A549 (cell line): ENCODE results near the gene AJAP1. TPM values are rescaled to one million over a fixed set of nuclear protein-coding genes. Genes with fewer than 3 reads are reported as not detected.

Experiments
- ATAC-seq, 2 experiments: fragments of 200-7000 bp in 1 of 2; fragments of >200 bp in 1 of 2; cut with Nextera tagmentation in 1 of 2; cut with Tn5 transposase in 1 of 2; 3 replicates each; pipeline versions ENCODE4 v1.8.0 to v1.9.1; 2018 to 2020; ENCODE audit warnings: mild to moderate bottlenecking in 1 of 2, moderate library complexity in 1 of 2
- CTCF ChIA-PET: fragments of 300-600 bp; sonication (Branson Sonifier 250); formaldehyde crosslinking; extraction: SDS; loops from one replicate; lab custom pipeline; 2021; ENCODE audit warnings: antibody characterized with exemption, inconsistent platforms; lab: Yijun Ruan, JAX
- POLR2A ChIA-PET: fragments of 350-600 bp; formaldehyde crosslinking; extraction: SDS; loops from one replicate; lab custom pipeline; 2021; ENCODE audit warnings: antibody characterized with exemption, inconsistent platforms; lab: Yijun Ruan, JAX
- DNase-seq, 2 experiments: peaks; one replicate each; pipeline versions ENCODE4 v3.0.0 to v3.0.0-alpha.2; 2011 to 2016; ENCODE audit warnings: low read depth in 1 of 2, low spot score in 1 of 2
- FAIRE-seq: peaks from 2 replicates; lab custom pipeline; 2011; peaks lifted over from hg19 to GRCh38; lab: Jason Lieb, UNC
- H3K27ac ChIP-seq, 2 experiments: fragments of >200 bp; sonication (Bioruptor Twin); formaldehyde crosslinking; 3 replicates each; pipeline ENCODE4 v1.5.1; 2016 to 2017
- H3K4me1 ChIP-seq: fragments of >200 bp; sonication (Bioruptor Twin); formaldehyde crosslinking; 3 replicates; pipeline ENCODE4 v1.6.1; 2016
- H3K4me2 ChIP-seq: fragments of >200 bp; sonication (Bioruptor Twin); formaldehyde crosslinking; 3 replicates; pipeline ENCODE4 v1.6.1; 2016
- H3K4me3 ChIP-seq: fragments of >200 bp; sonication (Bioruptor Twin); formaldehyde crosslinking; 3 replicates; pipeline ENCODE4 v1.5.1; 2016
- H3K9me3 ChIP-seq: fragments of >200 bp; sonication (Bioruptor Twin); formaldehyde crosslinking; 3 replicates; pipeline ENCODE4 v1.6.1; 2016
- ATOH8 ChIP-seq: fragments of 250-450 bp; sonication (Bioruptor Pico); IDR thresholded peaks from 2 replicates; pipeline ENCODE4 v1.5.0; 2020; ENCODE audit warnings: low read depth, mild to moderate bottlenecking, moderate library complexity
- BHLHE40 ChIP-seq: IDR thresholded peaks from 2 replicates; pipeline ENCODE4 v1.6.1; 2012; ENCODE audit warnings: low read depth, low read length, inconsistent platforms
- CBX2 ChIP-seq: fragments of 200-600 bp; sonication (generic); IDR thresholded peaks from 2 replicates; pipeline ENCODE4 v1.6.1; 2016; ENCODE audit warnings: low read depth, mild to moderate bottlenecking, borderline replicate concordance
- CBX8 ChIP-seq: fragments of 200-600 bp; sonication (generic); IDR thresholded peaks from 2 replicates; pipeline ENCODE4 v1.6.1; 2016
- CEBPB ChIP-seq, 2 experiments: fragments of >200 bp in 1 of 2; sonication (Bioruptor Twin) in 1 of 2; formaldehyde crosslinking in 1 of 2; IDR thresholded peaks; 2 replicates each; pipeline ENCODE4 v1.6.1; 2012 to 2016
- CHD2 ChIP-seq: fragments of 150-350 bp; IDR thresholded peaks from 2 replicates; pipeline ENCODE4 v1.6.1; 2014; ENCODE audit warnings: low read length; ENCODE audit not compliant: partially characterized antibody
- CTCF ChIP-seq: fragments of >200 bp; sonication (Bioruptor Twin); formaldehyde crosslinking; IDR thresholded peaks from 3 replicates; pipeline ENCODE4 v1.5.1; 2016
- E2F6 ChIP-seq: IDR thresholded peaks from 2 replicates; pipeline ENCODE4 v1.6.1; 2012; ENCODE audit warnings: low read depth, borderline replicate concordance
- EHF ChIP-seq: fragments of 250-450 bp; sonication (Bioruptor Pico); IDR thresholded peaks from 2 replicates; pipeline ENCODE4 v1.5.0; 2020; ENCODE audit warnings: mild to moderate bottlenecking
- ESRRA ChIP-seq: fragments of 150-350 bp; IDR thresholded peaks from 2 replicates; pipeline ENCODE4 v1.6.1; 2014; ENCODE audit warnings: mild to moderate bottlenecking, low read length, borderline replicate concordance
- FOSB ChIP-seq: fragments of 250-450 bp; sonication (Bioruptor Pico); IDR thresholded peaks from 2 replicates; pipeline ENCODE4 v1.5.0; 2020; ENCODE audit warnings: mild to moderate bottlenecking, moderate library complexity
- FOSL2 ChIP-seq, 2 experiments: fragments of 450-650 bp in 1 of 2; fragments of >200 bp in 1 of 2; sonication (Bioruptor Twin) in 1 of 2; formaldehyde crosslinking; IDR thresholded peaks; 2 replicates each; pipeline versions ENCODE4 v1.5.0 to v1.6.1; 2016 to 2020; ENCODE audit warnings: mild to moderate bottlenecking in 1 of 2, moderate library complexity in 1 of 2
- HES2 ChIP-seq: fragments of >200 bp; sonication (Bioruptor Twin); formaldehyde crosslinking; IDR thresholded peaks from 2 replicates; pipeline ENCODE4 v1.6.1; 2016
- HMGXB4 ChIP-seq: fragments of 250-450 bp; sonication (Bioruptor Pico); IDR thresholded peaks from 2 replicates; pipeline ENCODE4 v1.5.0; 2021; ENCODE audit warnings: mild to moderate bottlenecking, moderate library complexity, borderline replicate concordance
- MAFK ChIP-seq: fragments of 450-650 bp; IDR thresholded peaks from 2 replicates; pipeline ENCODE4 v1.6.1; 2014; ENCODE audit not compliant: partially characterized antibody
- MAX ChIP-seq: IDR thresholded peaks from 2 replicates; pipeline ENCODE4 v1.6.1; 2012
- MAZ ChIP-seq: fragments of 150-350 bp; IDR thresholded peaks from 2 replicates; pipeline ENCODE4 v1.6.1; 2014; ENCODE audit warnings: antibody characterized with exemption, low read depth, low read length, borderline replicate concordance
- PBX3 ChIP-seq: IDR thresholded peaks from 2 replicates; pipeline ENCODE4 v1.6.1; 2012
- POLR2AphosphoS2 ChIP-seq: conservative IDR thresholded peaks from 2 replicates; pipeline ENCODE4 v1.6.1; 2012; ENCODE audit warnings: low read length, improper control_type of control experiment, inconsistent platforms
- RAD21 ChIP-seq, 2 experiments: fragments of >200 bp in 1 of 2; sonication (Bioruptor Twin) in 1 of 2; formaldehyde crosslinking in 1 of 2; IDR thresholded peaks in 1 of 2; conservative IDR thresholded peaks in 1 of 2; 2 replicates in 1 of 2; 3 replicates in 1 of 2; pipeline ENCODE4 v1.6.1; 2012 to 2018; ENCODE audit warnings: inconsistent platforms in 1 of 2
- RFX5 ChIP-seq: fragments of 450-650 bp; IDR thresholded peaks from 2 replicates; pipeline ENCODE4 v1.7.1; 2014; ENCODE audit warnings: antibody characterized with exemption, mild to moderate bottlenecking, moderate library complexity
- RNF2 ChIP-seq: fragments of 200-600 bp; sonication (generic); IDR thresholded peaks from 2 replicates; pipeline ENCODE4 v1.6.1; 2016; ENCODE audit warnings: low read depth, mild to moderate bottlenecking, antibody characterized with exemption, moderate library complexity, borderline replicate concordance
- SMC3 ChIP-seq: fragments of >200 bp; sonication (Bioruptor Twin); formaldehyde crosslinking; IDR thresholded peaks from 3 replicates; pipeline ENCODE4 v1.6.1; 2018; ENCODE audit warnings: inconsistent platforms
- ZC3H11A ChIP-seq: fragments of 450-650 bp; IDR thresholded peaks from 2 replicates; pipeline ENCODE4 v1.6.1; 2014; ENCODE audit warnings: antibody characterized with exemption, mild to moderate bottlenecking
- ZSCAN20 ChIP-seq: fragments of 250-450 bp; sonication (Bioruptor Pico); IDR thresholded peaks from 2 replicates; pipeline ENCODE4 v1.8.0; 2022; ENCODE audit warnings: mild to moderate bottlenecking, moderate library complexity
- WGBS: methylation state at CpG from one replicate; pipeline ENCODE4 v1.1.6; 2017; ENCODE audit errors: missing lambda C conversion rate; 5-methylcytosine and 5-hydroxymethylcytosine counted together
- polyA plus RNA-seq, 4 experiments: library from polyadenylated mRNA; depleted of rRNA in 3 of 4; stranded (reverse); fragments of >200 nt; fragmentation: RNase III in 1 of 4; extraction: RNeasy Plus Mini Kit Qiagen cat#74134 plus additional on column Dnase treatment in 1 of 4; gene quantifications; 2 replicates in 3 of 4; 3 replicates in 1 of 4; pipeline ENCODE4 v1.2.3, GENCODE V29; 2011 to 2017

The AJAP1 gene
- polyA plus RNA-seq, 2 of the 4 experiments (the other 2 are of a cell fraction), result not detected

GRCh38 chr1:4695241-4695640 is 40.8 kb downstream of the AJAP1 start:
- no peak for TF ChIP-seq MAX
- H3K4me2 ChIP-seq, result no peak overlapping the region
- FAIRE-seq, result no peak
- no peak overlapping the region for H3K4me3 ChIP-seq
- H3K4me1 ChIP-seq, result 0 out of 3 replicates have a peak, but pooled peaks cover 2% of the 10 kb centered on the region
- ATAC-seq, result no peak
- POLR2A ChIA-PET, result no interaction called here
- WGBS, result 19% methylated on average over 7 of the region's 8 CpGs
- no peak for DNase-seq
- H3K27ac ChIP-seq, result no peak overlapping the region
- H3K9me3 ChIP-seq, result no peaks in the 10 kb centered on the region
- CTCF ChIA-PET, result no interaction called here

- no peak for TF ChIP-seq CBX8
- TF ChIP-seq RFX5, result no peak
- TF ChIP-seq RNF2, result no peak
- TF ChIP-seq RAD21 (conservative IDR thresholded peaks at IDR 0.05 in 1 of 2, IDR thresholded peaks at IDR 0.05 in 1 of 2), result no peak
- no peak for TF ChIP-seq ESRRA
- TF ChIP-seq HMGXB4 (CRISPR knock-in tag), result no peak
- no peak for TF ChIP-seq CTCF
- TF ChIP-seq MAFK, result no peak
- no peak for TF ChIP-seq CHD2
- no peak for TF ChIP-seq CBX2
- no peak for TF ChIP-seq HES2
- no peak for TF ChIP-seq PBX3
- TF ChIP-seq MAZ, result no peak
- no peak for TF ChIP-seq BHLHE40
- TF ChIP-seq, all 56 proteins: peak for 0
- DNase-seq (no peak), FAIRE-seq (no peak), ATAC-seq (no peak)
- ChIA-PET CTCF (no interaction called here), POLR2A (no interaction called here)
- WGBS, result 61% methylated on average over 3 of the region's 12 CpGs
- no peak overlapping the region for H3K4me3 ChIP-seq
- no peaks in the 10 kb centered on the region for H3K4me1 ChIP-seq
- H3K27ac ChIP-seq, result no peak overlapping the region
- H3K9me3 ChIP-seq, result no peaks in the 10 kb centered on the region
- no peak overlapping the region for H3K4me2 ChIP-seq
Measured at GRCh38 chr1:4696161-4696745, 41.8 kb downstream of the AJAP1 start.

- CTCF ChIA-PET, result no interaction called here
Measured at GRCh38 chr1:4696753-4697152, 42.3 kb downstream of the AJAP1 start.

More at GRCh38 chr1:4696753-4697152, 42.3 kb downstream of the AJAP1 start:
- TF ChIP-seq CEBPB (IDR thresholded peaks at IDR 0.05) (no peak), RNF2 (no peak), POLR2AphosphoS2 (no peak), E2F6 (no peak), SMC3 (no peak), CBX8 (no peak), EHF (CRISPR knock-in tag) (no peak), ATOH8 (CRISPR knock-in tag) (no peak), ZC3H11A (no peak), FOSB (no peak), ZSCAN20 (CRISPR knock-in tag) (no peak), FOSL2 (IDR thresholded peaks at IDR 0.05) (no peak), FOSL2 (CRISPR knock-in tag; IDR thresholded peaks at IDR 0.05) (no peak), HMGXB4 (CRISPR knock-in tag) (no peak)
- Histone ChIP-seq H3K4me3 (no peak overlapping the region), H3K4me1 (no peaks in the 10 kb centered on the region), H3K4me2 (no peak overlapping the region), H3K9me3 (no peaks in the 10 kb centered on the region), H3K27ac (no peak overlapping the region)
- FAIRE-seq, result no peak
- POLR2A ChIA-PET, result no interaction called here
- no peak for DNase-seq
- 7% methylated on average over 2 of the region's 2 CpGs for WGBS
- no peak for ATAC-seq
